GM18870 (cell line): Measurements from ENCODE around the gene PHRF1.

Experiments used
- ATAC-seq: cut with Tn5 transposase; IDR thresholded peaks from one replicate; pipeline ENCODE4 v1.9.1; 2021; ENCODE audit warnings: moderate library complexity; ENCODE audit not compliant: unreplicated experiment

The PHRF1 gene

GRCh38 chr11:595400-595799 lies 19.1 kb downstream of the PHRF1 start:
- no peak for ATAC-seq

GRCh38 chr11:596374-596773 lies 20.1 kb downstream of the PHRF1 start:
- ATAC-seq, result no peak

GRCh38 chr11:597166-597725 lies 21.0 kb downstream of the PHRF1 start:
- ATAC-seq, result no peak

- ATAC-seq, result no peak
Observed at GRCh38 chr11:598005-598680, 21.9 kb downstream of the PHRF1 start.

GRCh38 chr11:601573-602245 lies 25.4 kb downstream of the PHRF1 start:
- no peak for ATAC-seq

GRCh38 chr11:603154-603553 lies 26.9 kb downstream of the PHRF1 start:
- ATAC-seq, result no peak

GRCh38 chr11:605286-606129 lies 29.2 kb downstream of the PHRF1 start:
- ATAC-seq, result no peak

- no peak for ATAC-seq
Observed at GRCh38 chr11:606245-606644, 30.0 kb downstream of the PHRF1 start.

- ATAC-seq, result no peak
Observed at GRCh38 chr11:607020-607780, 30.9 kb downstream of the PHRF1 start.

GRCh38 chr11:607971-608659 lies 31.8 kb downstream of the PHRF1 start:
- ATAC-seq, result no peak

GRCh38 chr11:608791-609251 lies 32.6 kb downstream of the PHRF1 start:
- ATAC-seq, result no peak

GRCh38 chr11:609341-609811 lies 33.1 kb downstream of the PHRF1 start:
- ATAC-seq, result no peak

- ATAC-seq, result no peak
Observed at GRCh38 chr11:610146-610801, 34.0 kb downstream of the PHRF1 start.

GRCh38 chr11:611001-611996 lies 35.0 kb downstream of the PHRF1 start:
- ATAC-seq, result no peak

GRCh38 chr11:612201-612960 lies 36.1 kb downstream of the PHRF1 start:
- ATAC-seq, result no peak

- no peak for ATAC-seq
Observed at GRCh38 chr11:612961-613300, 36.7 kb downstream of the PHRF1 start.

- ATAC-seq, result no peak
Observed at GRCh38 chr11:613369-613968, 37.2 kb downstream of the PHRF1 start.
